ENCODE data around the gene EEF1AKMT2.

- TF ChIP-seq POLR2A (IDR thresholded peaks at IDR 0.05; ENCODE audit: low read depth, low read length), result no peak
- no peak for TF ChIP-seq TAF1 (IDR thresholded peaks at IDR 0.05; ENCODE audit: borderline replicate concordance, low read depth, low read length)
- no peak for TF ChIP-seq POLR2AphosphoS5 (IDR thresholded peaks at IDR 0.05; ENCODE audit: low read depth, low read length)
These were observed 63.4 kb downstream of the EEF1AKMT2 start for GRCh38 chr10:124728071-124728829.

All from GM12892 (cell line).